ENCODE results near the gene UBR1. TPM values are rescaled to one million over a fixed set of nuclear protein-coding genes. Genes with fewer than 3 reads are reported as not detected.

Gene UBR1
- total RNA-seq, 2 experiments from 2014 or later: 27.3 to 29.2 TPM

- CTCF ChIA-PET: interaction anchor here (0.7 to 1.2 kb wide), 3 partner anchors 13 to 666 kb away, joined by 3 to 5 read pairs (median 3); no protein-coding TSS in a partner anchor
- TF ChIP-seq CTCF (IDR thresholded peaks at IDR 0.05): no peak
- H3K9me3 Mint-ChIP-seq: no peaks in the 10 kb centered on the region
- no peak for DNase-seq
- peaks cover 11% of the 10 kb centered on the region for H3K36me3 Mint-ChIP-seq (ENCODE audit: low read depth)
- ATAC-seq: no peak
- H3K27me3 Mint-ChIP-seq: no peaks in the 10 kb centered on the region
- no peak overlapping the region for H3K27ac Mint-ChIP-seq
- POLR2A ChIA-PET: no interaction called here
- H3K4me3 Mint-ChIP-seq: no peak overlapping the region
- intact Hi-C loops (cut with micrococcal nuclease): no loop called here
- no peaks in the 10 kb centered on the region for H3K4me1 Mint-ChIP-seq (ENCODE audit: low read depth)
Observed at GRCh38 chr15:42939841-42940240, 166.0 kb downstream of the UBR1 start.

DNA sequence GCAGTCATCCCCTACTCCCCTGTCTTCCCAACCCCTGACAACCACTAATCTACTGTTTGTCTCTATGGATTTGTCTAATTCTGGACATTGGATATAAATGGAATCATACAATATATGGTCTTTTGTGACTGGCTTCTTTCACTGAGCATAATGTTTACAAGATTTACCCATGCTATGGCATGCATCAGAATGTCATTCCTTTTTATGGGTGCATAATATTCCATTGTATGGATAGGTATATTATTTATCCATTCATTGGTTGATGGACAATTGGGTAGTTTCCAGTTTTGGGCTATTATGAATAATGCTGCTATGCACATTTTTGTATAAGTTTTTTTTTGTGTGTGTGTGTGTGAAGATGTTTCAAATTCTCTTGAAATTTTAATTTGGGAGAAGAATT, 168.7 kb downstream of the UBR1 start:
- no peaks in the 10 kb centered on the region for H3K4me1 Mint-ChIP-seq (ENCODE audit: low read depth)
- CTCF ChIA-PET: no interaction called here
- no peak overlapping the region for H3K4me3 Mint-ChIP-seq
- no peak for TF ChIP-seq CTCF (IDR thresholded peaks at IDR 0.05)
- no peak for ATAC-seq
- H3K9me3 Mint-ChIP-seq: no peaks in the 10 kb centered on the region
- POLR2A ChIA-PET: no interaction called here
- no peaks in the 10 kb centered on the region for H3K36me3 Mint-ChIP-seq (ENCODE audit: low read depth)
- no peak for DNase-seq
- no peak overlapping the region for H3K27ac Mint-ChIP-seq
- no peaks in the 10 kb centered on the region for H3K27me3 Mint-ChIP-seq
- intact Hi-C loops (cut with micrococcal nuclease): no loop called here

DNA sequence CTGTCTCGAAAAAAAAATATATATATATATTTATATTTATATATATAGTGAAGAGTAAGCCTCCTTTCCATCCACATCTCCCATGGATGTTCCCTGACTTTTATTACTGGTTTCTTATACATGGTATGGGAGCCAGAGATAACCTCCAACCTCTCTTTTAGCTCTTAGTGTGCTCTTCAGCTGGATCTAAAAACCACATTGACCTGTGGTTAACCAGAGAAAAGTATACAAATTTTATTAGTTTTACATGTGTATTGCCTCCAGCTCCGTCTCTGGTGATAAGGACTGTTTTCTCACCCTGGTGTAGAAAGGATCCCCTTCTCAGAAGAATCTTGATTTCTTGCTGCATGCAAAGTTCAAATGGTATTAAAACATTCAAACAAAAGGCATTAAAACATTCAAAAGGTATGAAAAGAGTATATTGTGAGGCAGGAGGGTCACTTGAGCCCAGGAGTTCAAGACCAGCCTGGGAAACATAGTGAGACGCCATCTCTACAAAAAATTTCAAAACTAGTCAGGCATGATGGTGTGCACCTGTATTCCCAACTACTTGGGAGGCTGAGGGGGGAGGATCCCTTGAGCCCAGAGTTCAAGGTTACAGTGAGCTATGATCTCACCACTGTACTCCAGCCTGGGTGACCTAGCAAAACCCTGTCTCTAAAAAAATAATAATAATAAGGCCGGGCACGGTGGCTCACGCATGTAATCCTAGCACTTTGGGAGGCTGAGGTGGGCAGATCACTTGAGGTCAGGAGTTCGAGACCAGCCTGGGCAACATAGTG, 171.8 kb downstream of the UBR1 start:
- no peak for ATAC-seq
- intact Hi-C loops (cut with micrococcal nuclease): no loop called here
- H3K4me3 Mint-ChIP-seq: no peak overlapping the region

DNA sequence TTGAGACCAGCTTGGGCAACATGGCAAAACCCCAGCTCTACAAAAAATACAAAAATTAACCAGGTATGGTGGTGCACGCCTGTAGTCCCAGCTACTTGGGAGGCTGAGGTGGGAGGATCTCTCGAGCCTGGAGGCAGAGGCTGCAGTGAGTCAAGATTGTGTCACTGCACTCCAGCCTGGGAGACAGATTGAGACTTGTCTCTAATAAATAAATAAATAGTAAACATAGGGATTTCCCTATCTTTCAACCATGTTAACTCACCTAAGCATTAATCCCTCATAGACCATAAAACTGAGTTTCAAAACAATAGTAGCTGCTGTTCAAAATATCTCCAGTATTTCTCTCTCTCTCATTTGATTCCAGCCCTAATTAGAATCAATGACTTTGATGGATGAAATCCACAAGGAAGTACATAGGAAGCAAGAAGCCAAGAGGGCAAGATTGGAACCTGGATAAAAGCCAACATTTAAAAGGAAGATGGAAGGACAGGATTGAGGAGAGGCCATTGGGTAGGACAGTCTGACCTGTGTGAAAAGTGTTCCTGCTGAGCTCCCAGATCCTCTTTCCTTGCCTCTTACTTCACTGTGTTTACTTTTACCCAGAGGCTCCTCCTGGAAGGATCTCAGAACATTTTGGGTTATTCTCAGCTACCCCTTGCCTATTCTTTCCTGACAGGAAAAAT, 172.9 kb downstream of the UBR1 start:
- H3K36me3 Mint-ChIP-seq (ENCODE audit: low read depth): no peaks in the 10 kb centered on the region
- H3K4me3 Mint-ChIP-seq: no peak overlapping the region
- CTCF ChIA-PET: no interaction called here
- no peak for TF ChIP-seq CTCF (IDR thresholded peaks at IDR 0.05)
- H3K4me1 Mint-ChIP-seq (ENCODE audit: low read depth): no peaks in the 10 kb centered on the region
- H3K27me3 Mint-ChIP-seq: no peaks in the 10 kb centered on the region
- no peak for DNase-seq
- POLR2A ChIA-PET: no interaction called here
- H3K9me3 Mint-ChIP-seq: no peaks in the 10 kb centered on the region
- no peak overlapping the region for H3K27ac Mint-ChIP-seq
- intact Hi-C loops (cut with micrococcal nuclease): no loop called here
- no peak for ATAC-seq

More for the DNA sequence above, 171.8 kb downstream of the UBR1 start:
- H3K36me3 Mint-ChIP-seq (ENCODE audit: low read depth): no peaks in the 10 kb centered on the region
- no peaks in the 10 kb centered on the region for H3K9me3 Mint-ChIP-seq
- H3K4me1 Mint-ChIP-seq (ENCODE audit: low read depth): no peaks in the 10 kb centered on the region
- CTCF ChIA-PET: interaction anchor here (1.4 kb wide), 1 partner anchor 7 kb away, joined by 3 read pairs; no protein-coding TSS in a partner anchor
- no peak for TF ChIP-seq CTCF (IDR thresholded peaks at IDR 0.05)
- DNase-seq: no peak
- no peak overlapping the region for H3K27ac Mint-ChIP-seq
- no peaks in the 10 kb centered on the region for H3K27me3 Mint-ChIP-seq
- POLR2A ChIA-PET: no interaction called here

All from activated CD8-positive, alpha-beta T cell treated with anti-CD3 and anti-CD28 coated beads for 36 hours (primary cell).